ENCODE data around the gene CNRIP1.

DNA sequence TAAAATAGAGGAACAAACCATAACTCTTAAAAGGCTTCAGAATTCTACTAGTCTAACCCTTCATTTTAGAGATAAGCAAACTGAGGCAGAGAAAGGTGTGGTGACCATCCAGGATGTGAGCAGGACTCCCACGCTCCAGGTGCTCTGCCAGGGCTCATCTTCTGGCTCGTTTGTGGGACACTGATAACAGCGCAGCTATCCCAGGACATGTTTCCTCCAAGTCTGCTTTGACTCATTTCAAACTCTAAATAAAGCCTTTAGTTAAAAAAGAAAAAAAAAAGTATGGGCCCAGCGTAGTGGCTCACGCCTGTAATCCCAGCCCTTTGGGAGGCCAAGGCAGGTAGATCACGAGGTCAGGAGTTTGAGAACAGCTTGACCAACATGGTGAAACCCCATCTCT lies 28.4 kb downstream of the CNRIP1 start:
- TF ChIP-seq, protein P1, sequence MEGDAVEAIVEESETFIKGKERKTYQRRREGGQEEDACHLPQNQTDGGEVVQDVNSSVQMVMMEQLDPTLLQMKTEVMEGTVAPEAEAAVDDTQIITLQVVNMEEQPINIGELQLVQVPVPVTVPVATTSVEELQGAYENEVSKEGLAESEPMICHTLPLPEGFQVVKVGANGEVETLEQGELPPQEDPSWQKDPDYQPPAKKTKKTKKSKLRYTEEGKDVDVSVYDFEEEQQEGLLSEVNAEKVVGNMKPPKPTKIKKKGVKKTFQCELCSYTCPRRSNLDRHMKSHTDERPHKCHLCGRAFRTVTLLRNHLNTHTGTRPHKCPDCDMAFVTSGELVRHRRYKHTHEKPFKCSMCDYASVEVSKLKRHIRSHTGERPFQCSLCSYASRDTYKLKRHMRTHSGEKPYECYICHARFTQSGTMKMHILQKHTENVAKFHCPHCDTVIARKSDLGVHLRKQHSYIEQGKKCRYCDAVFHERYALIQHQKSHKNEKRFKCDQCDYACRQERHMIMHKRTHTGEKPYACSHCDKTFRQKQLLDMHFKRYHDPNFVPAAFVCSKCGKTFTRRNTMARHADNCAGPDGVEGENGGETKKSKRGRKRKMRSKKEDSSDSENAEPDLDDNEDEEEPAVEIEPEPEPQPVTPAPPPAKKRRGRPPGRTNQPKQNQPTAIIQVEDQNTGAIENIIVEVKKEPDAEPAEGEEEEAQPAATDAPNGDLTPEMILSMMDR (IDR thresholded peaks at IDR 0.05), result no peak
- no peak for TF ChIP-seq POLR2A (IDR thresholded peaks at IDR 0.05)
